Endodermal cell (in vitro differentiated cells): ENCODE results near the gene PDYN. TPM values are rescaled to one million over a fixed set of nuclear protein-coding genes. Genes with fewer than 3 reads are reported as not detected.
A peak's percentile ranks its signal among the peaks of the same experiment; 100 is the strongest.

Experiments
- DNase-seq: peaks from one replicate; pipeline ENCODE4 v3.0.0-alpha.2; 2017
- H3K27ac ChIP-seq: 2 replicates; pipeline ENCODE4 v1.5.1; 2013; ENCODE audit warnings: mild to moderate bottlenecking, low read depth, low read length, moderate library complexity
- H3K27me3 ChIP-seq: 2 replicates; pipeline ENCODE4 v1.6.1; 2013; ENCODE audit warnings: mild to moderate bottlenecking, low read length, moderate library complexity; ENCODE audit not compliant: insufficient read depth, control insufficient read depth, poor library complexity, severe bottlenecking
- H3K36me3 ChIP-seq: 2 replicates; pipeline ENCODE4 v1.7.0; 2013; ENCODE audit warnings: mild to moderate bottlenecking, low read length, moderate library complexity; ENCODE audit not compliant: control insufficient read depth, insufficient read depth
- H3K4me1 ChIP-seq: one replicate; pipeline ENCODE4 v1.7.0; 2013; ENCODE audit warnings: low read length; ENCODE audit not compliant: control insufficient read depth, insufficient read depth
- H3K4me3 ChIP-seq: 2 replicates; pipeline ENCODE4 v1.5.1; 2013; ENCODE audit warnings: mild to moderate bottlenecking, low read length, moderate library complexity
- H3K9ac ChIP-seq: 2 replicates; pipeline ENCODE4 v1.6.1; 2013; ENCODE audit warnings: mild to moderate bottlenecking, low read length, moderate library complexity; ENCODE audit not compliant: poor library complexity, severe bottlenecking; ENCODE audit errors: extremely low read depth
- H3K9me3 ChIP-seq: 2 replicates; pipeline ENCODE4 v1.6.1; 2013; ENCODE audit warnings: mild to moderate bottlenecking, low read length, moderate library complexity; ENCODE audit not compliant: control insufficient read depth
- H3K27ac Mint-ChIP-seq: 2 replicates; pipeline ENCODE4 v1.8.0; 2020; ENCODE audit warnings: mixed read lengths
- H3K27me3 Mint-ChIP-seq: 2 replicates; pipeline ENCODE4 v1.8.0; 2021; ENCODE audit warnings: mild to moderate bottlenecking, mixed read lengths; ENCODE audit not compliant: insufficient read depth
- H3K36me3 Mint-ChIP-seq: 2 replicates; pipeline ENCODE4 v1.8.0; 2020; ENCODE audit warnings: low read depth, mixed read lengths
- H3K4me1 Mint-ChIP-seq: 2 replicates; pipeline ENCODE4 v1.8.0; 2020; ENCODE audit warnings: mixed read lengths
- H3K4me3 Mint-ChIP-seq: 2 replicates; pipeline ENCODE4 v1.8.0; 2020; ENCODE audit warnings: mild to moderate bottlenecking, moderate library complexity, mixed read lengths
- H3K9me3 Mint-ChIP-seq: 2 replicates; pipeline ENCODE4 v1.8.0; 2020; ENCODE audit warnings: mild to moderate bottlenecking, mixed read lengths
- CTCF ChIP-seq: fragments of 200-600 bp; sonication (generic); conservative IDR thresholded peaks from 2 replicates; pipeline ENCODE4 v1.5.0; 2021; ENCODE audit warnings: antibody characterized with exemption, mild to moderate bottlenecking
- WGBS, 2 experiments: methylation state at CpG; one replicate each; pipeline versions ENCODE4 v1.1.5 to v1.1.7; 2013; ENCODE audit warnings: missing lambda C conversion rate in 2 of 2, mixed read lengths in 1 of 2; ENCODE audit not compliant: insufficient coverage in 1 of 2, insufficient read length in 1 of 2; 5-methylcytosine and 5-hydroxymethylcytosine counted together
- total RNA-seq, 2 donors: library from RNA; stranded (reverse); fragmentation: NEBNext Ultra II Directional in 1 of 2; extraction: Animal tissue kit (Norgen Biotek cat#: 25700) in 1 of 2; gene quantifications; 2 replicates in 1 of 2; 3 replicates in 1 of 2; pipeline ENCODE4 v1.2.1, GENCODE V29; 2021

PDYN gene
- total RNA-seq, 2 donors from 2014 or later, result 0.51 to 0.71 TPM

GRCh38 chr20:1964659-1965405, 29.0 kb downstream of the PDYN start:
- no peaks in the 10 kb centered on the region for H3K9me3 Mint-ChIP-seq
- WGBS, 2 experiments, result 61 to 74% methylated on average over 13 to 14 of the region's 14 CpGs
- TF ChIP-seq CTCF, result peak; percentile 62
- H3K4me1 Mint-ChIP-seq, result peaks cover 16% of the 10 kb centered on the region
- no peak overlapping the region for H3K4me3 ChIP-seq
- H3K36me3 ChIP-seq, result no peaks in the 10 kb centered on the region
- DNase-seq, result peak; percentile 67
- H3K27me3 Mint-ChIP-seq, result peaks cover 22% of the 10 kb centered on the region
- peaks cover 3% of the 10 kb centered on the region for H3K4me1 ChIP-seq
- peak overlapping the region; percentile 22 for H3K4me3 Mint-ChIP-seq
- H3K27me3 ChIP-seq, result no peaks in the 10 kb centered on the region
- H3K27ac Mint-ChIP-seq, result no peak overlapping the region
- no peak overlapping the region for H3K9ac ChIP-seq
- H3K36me3 Mint-ChIP-seq, result no peaks in the 10 kb centered on the region
- H3K27ac ChIP-seq, result no peak overlapping the region
- peaks cover 4% of the 10 kb centered on the region for H3K9me3 ChIP-seq

- Mint-ChIP-seq H3K36me3 (no peaks in the 10 kb centered on the region), H3K27me3 (peaks cover 22% of the 10 kb centered on the region), H3K4me1 (peaks cover 16% of the 10 kb centered on the region), H3K27ac (no peak overlapping the region), H3K4me3 (no peak overlapping the region), H3K9me3 (no peaks in the 10 kb centered on the region)
- Histone ChIP-seq H3K4me1 (peaks cover 3% of the 10 kb centered on the region), H3K9ac (no peak overlapping the region), H3K36me3 (no peaks in the 10 kb centered on the region), H3K4me3 (no peak overlapping the region), H3K27me3 (no peaks in the 10 kb centered on the region), H3K27ac (no peak overlapping the region), H3K9me3 (peaks cover 4% of the 10 kb centered on the region)
- no peak for TF ChIP-seq CTCF
- 79 to 84% methylated on average over 2 to 4 of the region's 4 CpGs for WGBS, 2 experiments
- peak; percentile 41 for DNase-seq
Measured at GRCh38 chr20:1964061-1964460, 29.8 kb downstream of the PDYN start.

- no peak overlapping the region for H3K4me3 Mint-ChIP-seq
- peak; percentile 35 for DNase-seq
- Histone ChIP-seq H3K4me1 (peaks cover 3% of the 10 kb centered on the region), H3K27me3 (no peaks in the 10 kb centered on the region), H3K36me3 (no peaks in the 10 kb centered on the region), H3K9me3 (no peaks in the 10 kb centered on the region), H3K9ac (no peak overlapping the region), H3K27ac (no peak overlapping the region), H3K4me3 (no peak overlapping the region)
- TF ChIP-seq CTCF, result no peak
- H3K27me3 Mint-ChIP-seq, result peaks cover 15% of the 10 kb centered on the region
- H3K4me1 Mint-ChIP-seq, result peaks cover 16% of the 10 kb centered on the region
- H3K9me3 Mint-ChIP-seq, result no peaks in the 10 kb centered on the region
- no peaks in the 10 kb centered on the region for H3K36me3 Mint-ChIP-seq
- no peak overlapping the region for H3K27ac Mint-ChIP-seq
- 92 to 94% methylated on average over 4 to 5 of the region's 5 CpGs for WGBS, 2 experiments
Measured at GRCh38 chr20:1961374-1961773, 32.5 kb downstream of the PDYN start.
